22Rv1 (cell line): Measurements from ENCODE around the gene THEM5.
"Not testable (repeated sequence)": the region's sequence is repeated elsewhere in the genome, so short reads cannot be mapped to it uniquely, and the experiment has no call there.

ENCODE experiments used
- H3K27ac ChIP-seq: fragments of 450-650 bp; 2 replicates; pipeline ENCODE4 v1.5.1; 2017
- ZFX ChIP-seq: fragments of 450-650 bp; IDR thresholded peaks from 2 replicates; pipeline ENCODE4 v1.6.1; 2017; ENCODE audit warnings: antibody characterized with exemption, borderline replicate concordance
- TF ChIP-seq, protein P1 (sequence below): fragments of 450-650 bp; IDR thresholded peaks from 2 replicates; pipeline ENCODE4 v1.5.1; 2017; ENCODE audit warnings: mild to moderate bottlenecking

Gene THEM5

GRCh38 chr1:151862604-151863003 is 9.1 kb upstream of the THEM5 start:
- H3K27ac ChIP-seq: no peak overlapping the region
- TF ChIP-seq, protein P1, sequence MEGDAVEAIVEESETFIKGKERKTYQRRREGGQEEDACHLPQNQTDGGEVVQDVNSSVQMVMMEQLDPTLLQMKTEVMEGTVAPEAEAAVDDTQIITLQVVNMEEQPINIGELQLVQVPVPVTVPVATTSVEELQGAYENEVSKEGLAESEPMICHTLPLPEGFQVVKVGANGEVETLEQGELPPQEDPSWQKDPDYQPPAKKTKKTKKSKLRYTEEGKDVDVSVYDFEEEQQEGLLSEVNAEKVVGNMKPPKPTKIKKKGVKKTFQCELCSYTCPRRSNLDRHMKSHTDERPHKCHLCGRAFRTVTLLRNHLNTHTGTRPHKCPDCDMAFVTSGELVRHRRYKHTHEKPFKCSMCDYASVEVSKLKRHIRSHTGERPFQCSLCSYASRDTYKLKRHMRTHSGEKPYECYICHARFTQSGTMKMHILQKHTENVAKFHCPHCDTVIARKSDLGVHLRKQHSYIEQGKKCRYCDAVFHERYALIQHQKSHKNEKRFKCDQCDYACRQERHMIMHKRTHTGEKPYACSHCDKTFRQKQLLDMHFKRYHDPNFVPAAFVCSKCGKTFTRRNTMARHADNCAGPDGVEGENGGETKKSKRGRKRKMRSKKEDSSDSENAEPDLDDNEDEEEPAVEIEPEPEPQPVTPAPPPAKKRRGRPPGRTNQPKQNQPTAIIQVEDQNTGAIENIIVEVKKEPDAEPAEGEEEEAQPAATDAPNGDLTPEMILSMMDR: no peak
- no peak for TF ChIP-seq ZFX

DNA sequence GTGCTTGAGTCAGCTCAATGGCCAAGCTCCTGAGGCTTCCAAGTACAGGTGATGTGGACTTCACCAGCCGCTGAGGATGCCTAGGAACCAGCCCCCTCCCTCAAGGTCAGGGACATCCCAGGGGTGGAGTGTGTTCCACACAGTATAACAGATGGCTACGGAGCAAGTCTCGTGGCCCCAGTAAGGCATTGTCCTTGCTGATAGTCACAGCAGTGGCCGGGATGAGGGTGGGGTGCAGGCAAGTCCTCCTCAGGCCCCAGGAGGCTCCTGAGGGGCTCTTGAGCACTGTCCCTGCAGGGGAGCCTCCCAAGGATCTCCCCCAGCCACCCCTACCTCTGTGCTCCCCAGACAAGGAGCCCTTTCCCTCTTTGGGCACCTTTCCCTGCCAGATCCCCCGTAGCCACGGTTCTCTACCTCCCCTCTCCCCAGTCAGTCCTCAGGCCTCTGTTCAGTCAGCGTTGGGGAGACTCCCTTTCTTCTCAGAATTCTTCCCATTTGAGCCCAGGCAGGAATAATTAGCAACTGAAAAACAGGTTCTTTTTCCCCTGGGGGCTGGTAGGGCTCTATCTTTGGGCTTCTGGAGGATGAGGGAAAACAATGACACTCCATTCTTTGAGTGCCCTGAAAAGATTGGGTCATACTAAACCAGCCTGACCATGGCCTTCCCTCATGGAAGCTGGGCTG is 7.1 kb upstream of the THEM5 start:
- no peak for TF ChIP-seq ZFX
- TF ChIP-seq, protein P1: no peak
- no peak overlapping the region for H3K27ac ChIP-seq

DNA sequence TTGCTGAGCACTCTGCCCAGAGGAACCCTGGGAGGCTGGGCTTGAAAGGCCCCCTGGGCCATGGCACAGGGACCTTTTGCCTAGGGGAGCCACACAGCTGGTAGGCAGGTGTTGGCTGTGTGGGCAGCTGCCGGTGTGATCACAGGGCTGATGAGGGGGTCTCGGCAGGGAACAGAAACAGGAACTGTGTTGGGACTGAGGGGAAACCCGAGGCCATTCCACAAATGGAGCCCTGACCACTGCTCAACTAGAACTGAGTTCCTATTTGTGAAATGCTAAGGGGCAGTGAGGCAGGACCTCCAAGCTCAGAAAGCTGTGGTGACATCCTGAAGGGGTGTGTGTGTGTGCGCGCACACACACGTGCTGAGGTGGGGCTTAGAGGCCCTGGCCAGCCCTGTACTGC is 6.4 kb upstream of the THEM5 start:
- TF ChIP-seq, protein P1: no peak
- TF ChIP-seq ZFX: no peak
- H3K27ac ChIP-seq: no peak overlapping the region

DNA sequence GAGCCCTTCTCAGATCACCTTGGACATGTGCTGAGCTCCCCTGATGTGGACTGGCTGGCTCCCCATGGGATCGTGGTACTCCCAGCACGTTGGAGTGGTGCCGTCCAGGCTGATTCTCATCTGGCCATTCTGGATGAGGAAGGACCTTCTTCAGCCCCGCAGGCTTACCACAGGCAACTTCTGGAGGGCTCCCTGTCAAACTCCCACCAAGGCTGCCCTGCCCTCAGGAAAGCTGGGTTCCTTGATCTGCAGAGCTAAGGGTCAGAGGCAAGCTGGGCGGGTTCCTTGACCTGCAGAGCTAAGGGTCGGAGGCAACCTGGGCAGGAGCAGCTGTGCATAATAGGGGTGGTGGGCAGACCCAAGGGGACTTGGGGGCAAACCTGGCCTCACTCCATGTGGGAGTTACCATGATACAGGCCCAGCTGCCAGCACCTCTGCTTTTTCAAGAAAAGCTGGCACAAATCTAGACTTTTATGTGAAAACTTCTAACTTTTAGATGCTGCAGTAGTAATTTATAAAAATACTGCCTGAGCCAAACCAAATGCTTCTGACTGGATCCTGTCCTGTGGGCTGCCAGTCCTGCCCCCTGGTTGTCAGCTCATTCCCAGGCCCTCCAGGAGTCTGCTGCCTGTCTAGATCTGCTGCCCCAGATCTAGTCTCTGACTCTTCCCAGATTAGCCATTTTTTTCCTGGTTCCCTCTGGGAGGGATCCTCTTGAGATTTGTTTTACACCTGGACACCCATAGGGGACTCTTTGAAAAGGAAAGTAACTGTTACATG is 5.6 kb upstream of the THEM5 start:
- no peak overlapping the region for H3K27ac ChIP-seq
- TF ChIP-seq ZFX: no peak
- TF ChIP-seq, protein P1: no peak

GRCh38 chr1:151858030-151858746 is 4.7 kb upstream of the THEM5 start:
- TF ChIP-seq ZFX: no peak
- TF ChIP-seq, protein P1: no peak
- no peak overlapping the region for H3K27ac ChIP-seq

GRCh38 chr1:151855933-151856332 is 2.4 kb upstream of the THEM5 start:
- TF ChIP-seq, protein P1: no peak
- TF ChIP-seq ZFX: no peak
- no peak overlapping the region for H3K27ac ChIP-seq

GRCh38 chr1:151855516-151855915 is 2.0 kb upstream of the THEM5 start:
- not testable (repeated sequence) for H3K27ac ChIP-seq
